A549 (cell line): Measurements from ENCODE around the gene KCNA1.

Experiments
- CEBPB ChIP-seq, 2 experiments: fragments of >200 bp in 1 of 2; sonication (Bioruptor Twin) in 1 of 2; formaldehyde crosslinking in 1 of 2; IDR thresholded peaks; 2 replicates each; pipeline ENCODE4 v1.6.1; 2012 to 2016
- CHD2 ChIP-seq: fragments of 150-350 bp; IDR thresholded peaks from 2 replicates; pipeline ENCODE4 v1.6.1; 2014; ENCODE audit warnings: low read length; ENCODE audit not compliant: partially characterized antibody
- EP300 ChIP-seq, 2 experiments: fragments of >200 bp; sonication (Bioruptor Twin); formaldehyde crosslinking; IDR thresholded peaks; 2 replicates in 1 of 2; 3 replicates in 1 of 2; pipeline ENCODE4 v1.6.1; 2016 to 2017
- MAZ ChIP-seq: fragments of 150-350 bp; IDR thresholded peaks from 2 replicates; pipeline ENCODE4 v1.6.1; 2014; ENCODE audit warnings: antibody characterized with exemption, low read depth, low read length, borderline replicate concordance
- POLR2A ChIP-seq: IDR thresholded peaks from 2 replicates; pipeline ENCODE4 v1.6.1; 2012; ENCODE audit warnings: mild to moderate bottlenecking, low read length
- RAD21 ChIP-seq, 2 experiments: fragments of >200 bp in 1 of 2; sonication (Bioruptor Twin) in 1 of 2; formaldehyde crosslinking in 1 of 2; IDR thresholded peaks in 1 of 2; conservative IDR thresholded peaks in 1 of 2; 2 replicates in 1 of 2; 3 replicates in 1 of 2; pipeline ENCODE4 v1.6.1; 2012 to 2018; ENCODE audit warnings: inconsistent platforms in 1 of 2
- RARB ChIP-seq: fragments of 250-450 bp; sonication (Bioruptor Pico); IDR thresholded peaks from 2 replicates; pipeline ENCODE4 v1.8.0; 2021; ENCODE audit warnings: mild to moderate bottlenecking, moderate library complexity
- RFX5 ChIP-seq: fragments of 450-650 bp; IDR thresholded peaks from 2 replicates; pipeline ENCODE4 v1.7.1; 2014; ENCODE audit warnings: antibody characterized with exemption, mild to moderate bottlenecking, moderate library complexity
- SMC3 ChIP-seq: fragments of >200 bp; sonication (Bioruptor Twin); formaldehyde crosslinking; IDR thresholded peaks from 3 replicates; pipeline ENCODE4 v1.6.1; 2018; ENCODE audit warnings: inconsistent platforms
- TF ChIP-seq, protein P1 (sequence below): fragments of >200 bp; sonication (Bioruptor Twin); formaldehyde crosslinking; IDR thresholded peaks from 3 replicates; pipeline ENCODE4 v1.5.1; 2016
- TF ChIP-seq, protein P2 (sequence below): fragments of 200-600 bp; sonication (generic); IDR thresholded peaks from 2 replicates; pipeline ENCODE4 v1.6.1; 2016; ENCODE audit warnings: antibody characterized with exemption, mild to moderate bottlenecking, moderate library complexity
- TF ChIP-seq, protein P3 (sequence below): fragments of 150-350 bp; IDR thresholded peaks from 2 replicates; pipeline ENCODE4 v1.6.1; 2014; ENCODE audit warnings: low read depth, mild to moderate bottlenecking, low read length
- TF ChIP-seq, protein P4 (sequence below): IDR thresholded peaks from 2 replicates; pipeline ENCODE4 v1.6.1; 2012; ENCODE audit warnings: low read depth, borderline replicate concordance
- TF ChIP-seq, protein P5 (sequence below): fragments of 450-650 bp; IDR thresholded peaks from 2 replicates; pipeline ENCODE4 v1.6.1; 2014; ENCODE audit warnings: antibody characterized with exemption

DNA sequence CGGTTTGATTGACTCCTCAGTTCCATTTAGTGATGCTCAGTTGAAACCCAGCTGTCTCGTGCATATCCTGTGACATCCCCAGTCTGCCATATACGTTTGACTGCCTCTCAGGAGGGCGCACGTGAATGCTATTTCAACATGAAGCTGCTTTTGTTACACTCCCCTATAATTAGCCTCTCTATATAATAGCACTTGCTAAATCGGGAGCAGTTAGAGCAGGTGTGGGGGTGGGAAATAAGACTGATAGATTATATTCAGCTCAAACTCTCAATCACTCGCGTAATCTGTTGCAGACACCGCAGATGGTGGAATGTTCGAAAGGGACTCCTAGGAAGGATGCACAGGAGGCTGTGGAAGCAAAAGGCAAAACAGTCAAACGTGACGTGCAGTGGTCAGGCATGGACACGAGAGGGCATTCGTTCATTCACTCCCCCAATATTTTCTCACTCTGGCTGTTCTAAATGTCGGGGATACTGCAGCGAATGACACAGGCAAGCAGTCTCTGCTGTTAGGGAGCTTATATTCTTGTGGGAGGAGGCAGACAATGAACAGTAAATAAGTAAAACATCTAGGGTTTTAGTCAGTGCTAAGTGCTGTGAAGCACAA, 29.8 kb downstream of the KCNA1 start:
- TF ChIP-seq, protein P1, sequence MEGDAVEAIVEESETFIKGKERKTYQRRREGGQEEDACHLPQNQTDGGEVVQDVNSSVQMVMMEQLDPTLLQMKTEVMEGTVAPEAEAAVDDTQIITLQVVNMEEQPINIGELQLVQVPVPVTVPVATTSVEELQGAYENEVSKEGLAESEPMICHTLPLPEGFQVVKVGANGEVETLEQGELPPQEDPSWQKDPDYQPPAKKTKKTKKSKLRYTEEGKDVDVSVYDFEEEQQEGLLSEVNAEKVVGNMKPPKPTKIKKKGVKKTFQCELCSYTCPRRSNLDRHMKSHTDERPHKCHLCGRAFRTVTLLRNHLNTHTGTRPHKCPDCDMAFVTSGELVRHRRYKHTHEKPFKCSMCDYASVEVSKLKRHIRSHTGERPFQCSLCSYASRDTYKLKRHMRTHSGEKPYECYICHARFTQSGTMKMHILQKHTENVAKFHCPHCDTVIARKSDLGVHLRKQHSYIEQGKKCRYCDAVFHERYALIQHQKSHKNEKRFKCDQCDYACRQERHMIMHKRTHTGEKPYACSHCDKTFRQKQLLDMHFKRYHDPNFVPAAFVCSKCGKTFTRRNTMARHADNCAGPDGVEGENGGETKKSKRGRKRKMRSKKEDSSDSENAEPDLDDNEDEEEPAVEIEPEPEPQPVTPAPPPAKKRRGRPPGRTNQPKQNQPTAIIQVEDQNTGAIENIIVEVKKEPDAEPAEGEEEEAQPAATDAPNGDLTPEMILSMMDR, result no peak
- TF ChIP-seq CEBPB (IDR thresholded peaks at IDR 0.05), result no peak
- TF ChIP-seq EP300 (IDR thresholded peaks at IDR 0.05), result no peak
- TF ChIP-seq, protein P2, sequence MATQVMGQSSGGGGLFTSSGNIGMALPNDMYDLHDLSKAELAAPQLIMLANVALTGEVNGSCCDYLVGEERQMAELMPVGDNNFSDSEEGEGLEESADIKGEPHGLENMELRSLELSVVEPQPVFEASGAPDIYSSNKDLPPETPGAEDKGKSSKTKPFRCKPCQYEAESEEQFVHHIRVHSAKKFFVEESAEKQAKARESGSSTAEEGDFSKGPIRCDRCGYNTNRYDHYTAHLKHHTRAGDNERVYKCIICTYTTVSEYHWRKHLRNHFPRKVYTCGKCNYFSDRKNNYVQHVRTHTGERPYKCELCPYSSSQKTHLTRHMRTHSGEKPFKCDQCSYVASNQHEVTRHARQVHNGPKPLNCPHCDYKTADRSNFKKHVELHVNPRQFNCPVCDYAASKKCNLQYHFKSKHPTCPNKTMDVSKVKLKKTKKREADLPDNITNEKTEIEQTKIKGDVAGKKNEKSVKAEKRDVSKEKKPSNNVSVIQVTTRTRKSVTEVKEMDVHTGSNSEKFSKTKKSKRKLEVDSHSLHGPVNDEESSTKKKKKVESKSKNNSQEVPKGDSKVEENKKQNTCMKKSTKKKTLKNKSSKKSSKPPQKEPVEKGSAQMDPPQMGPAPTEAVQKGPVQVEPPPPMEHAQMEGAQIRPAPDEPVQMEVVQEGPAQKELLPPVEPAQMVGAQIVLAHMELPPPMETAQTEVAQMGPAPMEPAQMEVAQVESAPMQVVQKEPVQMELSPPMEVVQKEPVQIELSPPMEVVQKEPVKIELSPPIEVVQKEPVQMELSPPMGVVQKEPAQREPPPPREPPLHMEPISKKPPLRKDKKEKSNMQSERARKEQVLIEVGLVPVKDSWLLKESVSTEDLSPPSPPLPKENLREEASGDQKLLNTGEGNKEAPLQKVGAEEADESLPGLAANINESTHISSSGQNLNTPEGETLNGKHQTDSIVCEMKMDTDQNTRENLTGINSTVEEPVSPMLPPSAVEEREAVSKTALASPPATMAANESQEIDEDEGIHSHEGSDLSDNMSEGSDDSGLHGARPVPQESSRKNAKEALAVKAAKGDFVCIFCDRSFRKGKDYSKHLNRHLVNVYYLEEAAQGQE, result no peak
- no peak for TF ChIP-seq POLR2A
- TF ChIP-seq, protein P3, sequence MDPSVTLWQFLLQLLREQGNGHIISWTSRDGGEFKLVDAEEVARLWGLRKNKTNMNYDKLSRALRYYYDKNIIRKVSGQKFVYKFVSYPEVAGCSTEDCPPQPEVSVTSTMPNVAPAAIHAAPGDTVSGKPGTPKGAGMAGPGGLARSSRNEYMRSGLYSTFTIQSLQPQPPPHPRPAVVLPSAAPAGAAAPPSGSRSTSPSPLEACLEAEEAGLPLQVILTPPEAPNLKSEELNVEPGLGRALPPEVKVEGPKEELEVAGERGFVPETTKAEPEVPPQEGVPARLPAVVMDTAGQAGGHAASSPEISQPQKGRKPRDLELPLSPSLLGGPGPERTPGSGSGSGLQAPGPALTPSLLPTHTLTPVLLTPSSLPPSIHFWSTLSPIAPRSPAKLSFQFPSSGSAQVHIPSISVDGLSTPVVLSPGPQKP, result no peak
- no peak for TF ChIP-seq RFX5
- TF ChIP-seq SMC3, result no peak
- no peak for TF ChIP-seq MAZ
- no peak for TF ChIP-seq RARB (CRISPR knock-in tag)
- no peak for TF ChIP-seq CHD2
- TF ChIP-seq, protein P4, sequence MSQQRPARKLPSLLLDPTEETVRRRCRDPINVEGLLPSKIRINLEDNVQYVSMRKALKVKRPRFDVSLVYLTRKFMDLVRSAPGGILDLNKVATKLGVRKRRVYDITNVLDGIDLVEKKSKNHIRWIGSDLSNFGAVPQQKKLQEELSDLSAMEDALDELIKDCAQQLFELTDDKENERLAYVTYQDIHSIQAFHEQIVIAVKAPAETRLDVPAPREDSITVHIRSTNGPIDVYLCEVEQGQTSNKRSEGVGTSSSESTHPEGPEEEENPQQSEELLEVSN, result no peak
- TF ChIP-seq, protein P5, sequence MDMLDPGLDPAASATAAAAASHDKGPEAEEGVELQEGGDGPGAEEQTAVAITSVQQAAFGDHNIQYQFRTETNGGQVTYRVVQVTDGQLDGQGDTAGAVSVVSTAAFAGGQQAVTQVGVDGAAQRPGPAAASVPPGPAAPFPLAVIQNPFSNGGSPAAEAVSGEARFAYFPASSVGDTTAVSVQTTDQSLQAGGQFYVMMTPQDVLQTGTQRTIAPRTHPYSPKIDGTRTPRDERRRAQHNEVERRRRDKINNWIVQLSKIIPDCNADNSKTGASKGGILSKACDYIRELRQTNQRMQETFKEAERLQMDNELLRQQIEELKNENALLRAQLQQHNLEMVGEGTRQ, result no peak
- TF ChIP-seq RAD21 (conservative IDR thresholded peaks at IDR 0.05 in 1 of 2, IDR thresholded peaks at IDR 0.05 in 1 of 2), result no peak
